SK-N-SH treated with all-trans-retinoic acid at 6 μM for 48 hours (cell line): ENCODE measurements around the gene BRD7.

Experiments used
- CREB5 ChIP-seq: fragments of 250-450 bp; sonication (Bioruptor Pico); IDR thresholded peaks from 2 replicates; pipeline ENCODE4 v1.5.1; 2020; ENCODE audit warnings: low read depth, mild to moderate bottlenecking, moderate library complexity
- ESRRG ChIP-seq: fragments of 250-450 bp; sonication (Bioruptor Pico); IDR thresholded peaks from 2 replicates; pipeline ENCODE4 v1.6.1; 2021; ENCODE audit warnings: mild to moderate bottlenecking
- ISL1 ChIP-seq: fragments of 250-450 bp; sonication (Bioruptor Pico); IDR thresholded peaks from 2 replicates; pipeline ENCODE4 v2.1.2; 2022; ENCODE audit warnings: mild to moderate bottlenecking, moderate library complexity
- TSHZ2 ChIP-seq: fragments of 250-450 bp; sonication (Bioruptor Pico); IDR thresholded peaks from 2 replicates; pipeline ENCODE4 v1.5.0; 2020; ENCODE audit warnings: mild to moderate bottlenecking, moderate library complexity
- ZFP30 ChIP-seq: fragments of 450-650 bp; formaldehyde crosslinking; IDR thresholded peaks from 2 replicates; pipeline ENCODE4 v1.5.0; 2022; ENCODE audit warnings: mild to moderate bottlenecking, moderate library complexity
- ZNF70 ChIP-seq: fragments of 450-650 bp; formaldehyde crosslinking; IDR thresholded peaks from 2 replicates; pipeline ENCODE4 v1.5.0; 2020; ENCODE audit warnings: mild to moderate bottlenecking, moderate library complexity

GRCh38 chr16:50335196-50335958 lies 33.4 kb downstream of the BRD7 start:
- TF ChIP-seq TSHZ2 (CRISPR knock-in tag) (no peak), ESRRG (CRISPR knock-in tag) (no peak), ZFP30 (CRISPR knock-in tag) (no peak), ZNF70 (CRISPR knock-in tag) (no peak), CREB5 (CRISPR knock-in tag) (no peak), ISL1 (CRISPR knock-in tag) (no peak)
